Cardiac septum (tissue), 1 donor: Measurements from ENCODE around the gene TMEM95. TPM values are rescaled to one million over a fixed set of nuclear protein-coding genes. Genes with fewer than 3 reads are reported as not detected.
A peak's percentile ranks its signal among the peaks of the same experiment; 100 is the strongest.
"Not testable (repeated sequence)": the region's sequence is repeated elsewhere in the genome, so short reads cannot be mapped to it uniquely, and the experiment has no call there.

Experiments used
- DNase-seq: peaks from one replicate; pipeline ENCODE4 v3.0.0-alpha.2; 2020; ENCODE audit warnings: low spot score
- intact Hi-C: fragments of 100-400 bp; cut with DNase I; formaldehyde crosslinking; loops from one replicate; pipeline ENCODE4 v1.14.0; 2022
- total RNA-seq: library from RNA; stranded (reverse); fragmentation: NEBNext Ultra II Directional; extraction: Animal tissue kit (Norgen Biotek cat#: 25700); gene quantifications from one replicate; pipeline ENCODE4 v1.2.1, GENCODE V29; 2021
- donor health status: DM: no; HTN: no; CAD: no.

TMEM95 gene
- total RNA-seq, 1 donor from 2014 or later: not detected

- intact Hi-C loops: not testable (repeated sequence)
Measured at GRCh38 chr17:7365963-7366362, 11.0 kb downstream of the TMEM95 start.

GRCh38 chr17:7367083-7367482 is 12.1 kb downstream of the TMEM95 start:
- intact Hi-C loops: no loop called here

More at GRCh38 chr17:7365963-7366362, 11.0 kb downstream of the TMEM95 start:
- not testable (repeated sequence) for DNase-seq

GRCh38 chr17:7367918-7368598 is 13.1 kb downstream of the TMEM95 start:
- no peak for DNase-seq
- intact Hi-C loops: no loop called here

More at GRCh38 chr17:7367083-7367482, 12.1 kb downstream of the TMEM95 start:
- DNase-seq: no peak

GRCh38 chr17:7368599-7368994 is 13.6 kb downstream of the TMEM95 start:
- intact Hi-C loops, DNase-seq: not testable (repeated sequence)

- no peak for DNase-seq
- intact Hi-C loops: no loop called here
Measured at GRCh38 chr17:7369825-7370224, 14.9 kb downstream of the TMEM95 start.

GRCh38 chr17:7370853-7371252 is 15.9 kb downstream of the TMEM95 start:
- intact Hi-C loops: no loop called here
- no peak for DNase-seq

GRCh38 chr17:7374353-7374752 is 19.4 kb downstream of the TMEM95 start:
- no peak for DNase-seq
- intact Hi-C loops: no loop called here

GRCh38 chr17:7379134-7379533 is 24.2 kb downstream of the TMEM95 start:
- intact Hi-C loops: no loop called here
- no peak for DNase-seq

- peak; percentile 80 for DNase-seq
- intact Hi-C loops: no loop called here
Measured at GRCh38 chr17:7380321-7380720, 25.4 kb downstream of the TMEM95 start.

- intact Hi-C loops: no loop called here
Measured at GRCh38 chr17:7380855-7381683, 26.1 kb downstream of the TMEM95 start, which contains the start of gene TNK1. Gene TNK1, plus strand, starts transcription at chr17:7381089. Its CDS starts 1,838 bp downstream, at chr17:7382927.

GRCh38 chr17:7382901-7383300 is 27.9 kb downstream of the TMEM95 start:
- no peak for DNase-seq
- intact Hi-C loops: no loop called here

More at GRCh38 chr17:7380855-7381683, 26.1 kb downstream of the TMEM95 start, which contains the start of gene TNK1:
- DNase-seq: peak; percentile 79

GRCh38 chr17:7383371-7383741 is 28.4 kb downstream of the TMEM95 start:
- no peak for DNase-seq
- intact Hi-C loops: no loop called here

GRCh38 chr17:7383742-7384488 is 29.0 kb downstream of the TMEM95 start:
- no peak for DNase-seq

GRCh38 chr17:7384489-7385081 is 29.6 kb downstream of the TMEM95 start:
- intact Hi-C loops: no loop called here
- DNase-seq: no peak

More at GRCh38 chr17:7383742-7384488, 29.0 kb downstream of the TMEM95 start:
- intact Hi-C loops: no loop called here

GRCh38 chr17:7388856-7389255 is 33.9 kb downstream of the TMEM95 start:
- intact Hi-C loops: no loop called here
- no peak for DNase-seq

GRCh38 chr17:7389924-7390910 is 35.3 kb downstream of the TMEM95 start:
- DNase-seq: no peak
- intact Hi-C loops: no loop called here

- intact Hi-C loops: no loop called here
- DNase-seq: no peak
Measured at GRCh38 chr17:7391307-7391706, 36.4 kb downstream of the TMEM95 start.
